Panc1 (cell line): Measurements from ENCODE around the gene PROM1.

Experiments used
- CTCF ChIP-seq: fragments of 450-650 bp; IDR thresholded peaks from 2 replicates; pipeline ENCODE4 v1.5.1; 2017; ENCODE audit warnings: mild to moderate bottlenecking
- POLR2AphosphoS5 ChIP-seq: IDR thresholded peaks from 2 replicates; pipeline ENCODE4 v1.6.1; 2012; ENCODE audit warnings: mild to moderate bottlenecking, low read depth, low read length, moderate library complexity
- SIN3A ChIP-seq: IDR thresholded peaks from 2 replicates; pipeline ENCODE4 v1.6.1; 2012; ENCODE audit warnings: low read depth, mild to moderate bottlenecking, low read length, moderate library complexity, borderline replicate concordance; ENCODE audit not compliant: insufficient read depth
- TCF7L2 ChIP-seq: IDR thresholded peaks from 2 replicates; pipeline ENCODE4 v1.6.1; 2011; ENCODE audit warnings: mild to moderate bottlenecking, low read depth, low read length, inconsistent platforms
- TF ChIP-seq, protein P1 (sequence below), 2 experiments: IDR thresholded peaks; 2 replicates each; pipeline ENCODE4 v1.6.1; 2011 to 2012; ENCODE audit warnings: low read depth in 2 of 2, control low read depth in 1 of 2, low read length in 1 of 2, mild to moderate bottlenecking in 1 of 2, moderate library complexity in 1 of 2; ENCODE audit not compliant: insufficient read depth in 1 of 2

GRCh38 chr4:16088601-16089000 lies 4.8 kb upstream of the PROM1 start:
- no peak for TF ChIP-seq POLR2AphosphoS5
- no peak for TF ChIP-seq CTCF
- TF ChIP-seq, protein P1, sequence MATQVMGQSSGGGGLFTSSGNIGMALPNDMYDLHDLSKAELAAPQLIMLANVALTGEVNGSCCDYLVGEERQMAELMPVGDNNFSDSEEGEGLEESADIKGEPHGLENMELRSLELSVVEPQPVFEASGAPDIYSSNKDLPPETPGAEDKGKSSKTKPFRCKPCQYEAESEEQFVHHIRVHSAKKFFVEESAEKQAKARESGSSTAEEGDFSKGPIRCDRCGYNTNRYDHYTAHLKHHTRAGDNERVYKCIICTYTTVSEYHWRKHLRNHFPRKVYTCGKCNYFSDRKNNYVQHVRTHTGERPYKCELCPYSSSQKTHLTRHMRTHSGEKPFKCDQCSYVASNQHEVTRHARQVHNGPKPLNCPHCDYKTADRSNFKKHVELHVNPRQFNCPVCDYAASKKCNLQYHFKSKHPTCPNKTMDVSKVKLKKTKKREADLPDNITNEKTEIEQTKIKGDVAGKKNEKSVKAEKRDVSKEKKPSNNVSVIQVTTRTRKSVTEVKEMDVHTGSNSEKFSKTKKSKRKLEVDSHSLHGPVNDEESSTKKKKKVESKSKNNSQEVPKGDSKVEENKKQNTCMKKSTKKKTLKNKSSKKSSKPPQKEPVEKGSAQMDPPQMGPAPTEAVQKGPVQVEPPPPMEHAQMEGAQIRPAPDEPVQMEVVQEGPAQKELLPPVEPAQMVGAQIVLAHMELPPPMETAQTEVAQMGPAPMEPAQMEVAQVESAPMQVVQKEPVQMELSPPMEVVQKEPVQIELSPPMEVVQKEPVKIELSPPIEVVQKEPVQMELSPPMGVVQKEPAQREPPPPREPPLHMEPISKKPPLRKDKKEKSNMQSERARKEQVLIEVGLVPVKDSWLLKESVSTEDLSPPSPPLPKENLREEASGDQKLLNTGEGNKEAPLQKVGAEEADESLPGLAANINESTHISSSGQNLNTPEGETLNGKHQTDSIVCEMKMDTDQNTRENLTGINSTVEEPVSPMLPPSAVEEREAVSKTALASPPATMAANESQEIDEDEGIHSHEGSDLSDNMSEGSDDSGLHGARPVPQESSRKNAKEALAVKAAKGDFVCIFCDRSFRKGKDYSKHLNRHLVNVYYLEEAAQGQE (IDR thresholded peaks at IDR 0.05; ENCODE audit: insufficient read depth in 1 of 2, low read depth in 2 of 2, low read length in 1 of 2): no peak
- TF ChIP-seq TCF7L2: no peak
- no peak for TF ChIP-seq SIN3A
